Activated naive CD8-positive, alpha-beta T cell treated with anti-CD3 and anti-CD28 coated beads, Interleukin-2, amount 50 U/mL, for 24 hours (primary cell): ENCODE results near the gene CTNNA3.

Experiments used
- ATAC-seq: fragments of 150-1000 bp; cut with Tn5 transposase; one replicate; pipeline ENCODE4 v1.10.0; 2021
- DNase-seq: peaks from one replicate; pipeline ENCODE4 v3.0.0; 2021
- H3K27ac Mint-ChIP-seq: one replicate; pipeline ENCODE4 v1.8.0; 2021; ENCODE audit warnings: mild to moderate bottlenecking, mixed read lengths
- H3K27me3 Mint-ChIP-seq: one replicate; pipeline ENCODE4 v1.8.0; 2021; ENCODE audit warnings: mixed read lengths
- H3K36me3 Mint-ChIP-seq: one replicate; pipeline ENCODE4 v1.8.0; 2021; ENCODE audit warnings: low read depth, mixed read lengths
- H3K4me1 Mint-ChIP-seq: one replicate; pipeline ENCODE4 v1.8.0; 2021; ENCODE audit warnings: mixed read lengths
- H3K4me3 Mint-ChIP-seq: one replicate; pipeline ENCODE4 v1.8.0; 2021; ENCODE audit warnings: mild to moderate bottlenecking, moderate library complexity, mixed read lengths
- H3K9me3 Mint-ChIP-seq: one replicate; pipeline ENCODE4 v1.8.0; 2021; ENCODE audit warnings: mixed read lengths

The CTNNA3 gene

GRCh38 chr10:66717231-66717981 is 978.6 kb downstream of the CTNNA3 start:
- no peaks in the 10 kb centered on the region for H3K9me3 Mint-ChIP-seq
- H3K27me3 Mint-ChIP-seq = no peaks in the 10 kb centered on the region
- H3K36me3 Mint-ChIP-seq = no peaks in the 10 kb centered on the region
- no peaks in the 10 kb centered on the region for H3K4me1 Mint-ChIP-seq
- H3K4me3 Mint-ChIP-seq = no peak overlapping the region
- H3K27ac Mint-ChIP-seq = no peak overlapping the region
- no peak for DNase-seq
- no peak for ATAC-seq

- no peak for DNase-seq
- Mint-ChIP-seq H3K27ac (no peak overlapping the region), H3K4me3 (no peak overlapping the region), H3K27me3 (no peaks in the 10 kb centered on the region), H3K4me1 (no peaks in the 10 kb centered on the region), H3K9me3 (no peaks in the 10 kb centered on the region), H3K36me3 (no peaks in the 10 kb centered on the region)
- ATAC-seq = no peak
Observed at GRCh38 chr10:66714741-66715140, 981.3 kb downstream of the CTNNA3 start.

- no peaks in the 10 kb centered on the region for H3K4me1 Mint-ChIP-seq
- no peaks in the 10 kb centered on the region for H3K36me3 Mint-ChIP-seq
- H3K27ac Mint-ChIP-seq = no peak overlapping the region
- H3K4me3 Mint-ChIP-seq = no peak overlapping the region
- no peaks in the 10 kb centered on the region for H3K27me3 Mint-ChIP-seq
- no peak for DNase-seq
- ATAC-seq = no peak
- no peaks in the 10 kb centered on the region for H3K9me3 Mint-ChIP-seq
Observed at GRCh38 chr10:66713387-66713786, 982.6 kb downstream of the CTNNA3 start.

GRCh38 chr10:66698069-66698468 is 997.9 kb downstream of the CTNNA3 start:
- Mint-ChIP-seq H3K9me3 (peaks cover 4% of the 10 kb centered on the region), H3K27ac (no peak overlapping the region), H3K4me3 (no peak overlapping the region), H3K4me1 (no peaks in the 10 kb centered on the region), H3K27me3 (no peaks in the 10 kb centered on the region), H3K36me3 (no peaks in the 10 kb centered on the region)
- ATAC-seq = no peak
- no peak for DNase-seq

- no peak for DNase-seq
- H3K9me3 Mint-ChIP-seq = peaks cover 4% of the 10 kb centered on the region
- H3K27ac Mint-ChIP-seq = no peak overlapping the region
- no peaks in the 10 kb centered on the region for H3K36me3 Mint-ChIP-seq
- no peak overlapping the region for H3K4me3 Mint-ChIP-seq
- H3K27me3 Mint-ChIP-seq = no peaks in the 10 kb centered on the region
- no peaks in the 10 kb centered on the region for H3K4me1 Mint-ChIP-seq
- ATAC-seq = no peak
Observed at GRCh38 chr10:66695046-66695445, 1000.9 kb downstream of the CTNNA3 start.

- Mint-ChIP-seq H3K27ac (no peak overlapping the region), H3K27me3 (no peaks in the 10 kb centered on the region), H3K9me3 (peaks cover 4% of the 10 kb centered on the region), H3K4me1 (no peaks in the 10 kb centered on the region), H3K36me3 (no peaks in the 10 kb centered on the region), H3K4me3 (no peak overlapping the region)
- no peak for ATAC-seq
- no peak for DNase-seq
Observed at GRCh38 chr10:66684581-66684980, 1011.4 kb downstream of the CTNNA3 start.

GRCh38 chr10:66680886-66681285 is 1015.1 kb downstream of the CTNNA3 start:
- Mint-ChIP-seq H3K4me1 (no peaks in the 10 kb centered on the region), H3K27me3 (no peaks in the 10 kb centered on the region), H3K36me3 (no peaks in the 10 kb centered on the region), H3K27ac (no peak overlapping the region), H3K9me3 (no peaks in the 10 kb centered on the region), H3K4me3 (no peak overlapping the region)
- ATAC-seq = no peak
- no peak for DNase-seq

- Mint-ChIP-seq H3K27ac (no peak overlapping the region), H3K36me3 (no peaks in the 10 kb centered on the region), H3K9me3 (no peaks in the 10 kb centered on the region), H3K4me1 (no peaks in the 10 kb centered on the region), H3K27me3 (no peaks in the 10 kb centered on the region), H3K4me3 (no peak overlapping the region)
- DNase-seq (no peak), ATAC-seq (no peak)
Observed at GRCh38 chr10:66678521-66678920, 1017.5 kb downstream of the CTNNA3 start.

- no peaks in the 10 kb centered on the region for H3K36me3 Mint-ChIP-seq
- no peaks in the 10 kb centered on the region for H3K4me1 Mint-ChIP-seq
- ATAC-seq (no peak), DNase-seq (no peak)
- no peak overlapping the region for H3K4me3 Mint-ChIP-seq
- H3K27me3 Mint-ChIP-seq = no peaks in the 10 kb centered on the region
- no peak overlapping the region for H3K27ac Mint-ChIP-seq
- no peaks in the 10 kb centered on the region for H3K9me3 Mint-ChIP-seq
Observed at GRCh38 chr10:66673071-66673470, 1022.9 kb downstream of the CTNNA3 start.

- Mint-ChIP-seq H3K4me1 (no peaks in the 10 kb centered on the region), H3K9me3 (no peaks in the 10 kb centered on the region)
Observed at GRCh38 chr10:66671562-66671961, 1024.4 kb downstream of the CTNNA3 start.

GRCh38 chr10:66671064-66671463 is 1024.9 kb downstream of the CTNNA3 start:
- H3K36me3 Mint-ChIP-seq = no peaks in the 10 kb centered on the region
- DNase-seq = no peak
- H3K4me1 Mint-ChIP-seq = no peaks in the 10 kb centered on the region
- no peaks in the 10 kb centered on the region for H3K9me3 Mint-ChIP-seq
- no peak overlapping the region for H3K27ac Mint-ChIP-seq
- no peaks in the 10 kb centered on the region for H3K27me3 Mint-ChIP-seq
- no peak overlapping the region for H3K4me3 Mint-ChIP-seq
- no peak for ATAC-seq

More at GRCh38 chr10:66671562-66671961, 1024.4 kb downstream of the CTNNA3 start:
- H3K27ac Mint-ChIP-seq = no peak overlapping the region
- H3K27me3 Mint-ChIP-seq = no peaks in the 10 kb centered on the region
- ATAC-seq (no peak), DNase-seq (no peak)
- no peak overlapping the region for H3K4me3 Mint-ChIP-seq
- no peaks in the 10 kb centered on the region for H3K36me3 Mint-ChIP-seq

GRCh38 chr10:66656499-66656898 is 1039.5 kb downstream of the CTNNA3 start:
- DNase-seq (no peak), ATAC-seq (no peak)
- Mint-ChIP-seq H3K27ac (no peak overlapping the region), H3K4me1 (no peaks in the 10 kb centered on the region), H3K36me3 (no peaks in the 10 kb centered on the region), H3K4me3 (no peak overlapping the region), H3K9me3 (peaks cover 17% of the 10 kb centered on the region), H3K27me3 (no peaks in the 10 kb centered on the region)

- Mint-ChIP-seq H3K9me3 (peaks cover 21% of the 10 kb centered on the region), H3K36me3 (no peaks in the 10 kb centered on the region), H3K27me3 (no peaks in the 10 kb centered on the region), H3K4me3 (no peak overlapping the region), H3K27ac (no peak overlapping the region), H3K4me1 (no peaks in the 10 kb centered on the region)
- ATAC-seq = no peak
- DNase-seq = no peak
Observed at GRCh38 chr10:66654861-66655260, 1041.1 kb downstream of the CTNNA3 start.

GRCh38 chr10:66651308-66652082 is 1044.5 kb downstream of the CTNNA3 start:
- Mint-ChIP-seq H3K9me3 (peaks cover 27% of the 10 kb centered on the region), H3K36me3 (no peaks in the 10 kb centered on the region), H3K27me3 (no peaks in the 10 kb centered on the region), H3K4me1 (no peaks in the 10 kb centered on the region), H3K27ac (no peak overlapping the region), H3K4me3 (no peak overlapping the region)
- no peak for DNase-seq
- no peak for ATAC-seq

- no peak for ATAC-seq
- Mint-ChIP-seq H3K4me1 (no peaks in the 10 kb centered on the region), H3K9me3 (peaks cover 27% of the 10 kb centered on the region), H3K27me3 (no peaks in the 10 kb centered on the region), H3K4me3 (no peak overlapping the region), H3K36me3 (no peaks in the 10 kb centered on the region), H3K27ac (no peak overlapping the region)
- DNase-seq = no peak
Observed at GRCh38 chr10:66649626-66650025, 1046.4 kb downstream of the CTNNA3 start.
